MM.1S (cell line): ENCODE measurements around the gene EPHA6.

Experiments used
- EZH2 ChIP-seq: fragments of 300-600 bp; sonication (generic); optimal IDR thresholded peaks from 2 replicates; pipeline ENCODE3; 2017; ENCODE audit warnings: low read depth, mild to moderate bottlenecking, antibody characterized with exemption, low read length, mixed read lengths
- TF ChIP-seq, protein P1 (sequence below): fragments of 300-600 bp; sonication (generic); IDR thresholded peaks from 2 replicates; pipeline ENCODE4 v1.5.1; 2016; ENCODE audit warnings: antibody characterized with exemption, low read length, mixed read lengths

- TF ChIP-seq, protein P1, sequence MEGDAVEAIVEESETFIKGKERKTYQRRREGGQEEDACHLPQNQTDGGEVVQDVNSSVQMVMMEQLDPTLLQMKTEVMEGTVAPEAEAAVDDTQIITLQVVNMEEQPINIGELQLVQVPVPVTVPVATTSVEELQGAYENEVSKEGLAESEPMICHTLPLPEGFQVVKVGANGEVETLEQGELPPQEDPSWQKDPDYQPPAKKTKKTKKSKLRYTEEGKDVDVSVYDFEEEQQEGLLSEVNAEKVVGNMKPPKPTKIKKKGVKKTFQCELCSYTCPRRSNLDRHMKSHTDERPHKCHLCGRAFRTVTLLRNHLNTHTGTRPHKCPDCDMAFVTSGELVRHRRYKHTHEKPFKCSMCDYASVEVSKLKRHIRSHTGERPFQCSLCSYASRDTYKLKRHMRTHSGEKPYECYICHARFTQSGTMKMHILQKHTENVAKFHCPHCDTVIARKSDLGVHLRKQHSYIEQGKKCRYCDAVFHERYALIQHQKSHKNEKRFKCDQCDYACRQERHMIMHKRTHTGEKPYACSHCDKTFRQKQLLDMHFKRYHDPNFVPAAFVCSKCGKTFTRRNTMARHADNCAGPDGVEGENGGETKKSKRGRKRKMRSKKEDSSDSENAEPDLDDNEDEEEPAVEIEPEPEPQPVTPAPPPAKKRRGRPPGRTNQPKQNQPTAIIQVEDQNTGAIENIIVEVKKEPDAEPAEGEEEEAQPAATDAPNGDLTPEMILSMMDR: no peak
- no peak for TF ChIP-seq EZH2
These were observed 870.1 kb downstream of the EPHA6 start for GRCh38 chr3:97684490-97684889.
